ENCODE results near the gene TMC2. TPM values are rescaled to one million over a fixed set of nuclear protein-coding genes. Genes with fewer than 3 reads are reported as not detected.

TMC2 gene
- polyA plus RNA-seq, 1 experiment, result not detected

DNA sequence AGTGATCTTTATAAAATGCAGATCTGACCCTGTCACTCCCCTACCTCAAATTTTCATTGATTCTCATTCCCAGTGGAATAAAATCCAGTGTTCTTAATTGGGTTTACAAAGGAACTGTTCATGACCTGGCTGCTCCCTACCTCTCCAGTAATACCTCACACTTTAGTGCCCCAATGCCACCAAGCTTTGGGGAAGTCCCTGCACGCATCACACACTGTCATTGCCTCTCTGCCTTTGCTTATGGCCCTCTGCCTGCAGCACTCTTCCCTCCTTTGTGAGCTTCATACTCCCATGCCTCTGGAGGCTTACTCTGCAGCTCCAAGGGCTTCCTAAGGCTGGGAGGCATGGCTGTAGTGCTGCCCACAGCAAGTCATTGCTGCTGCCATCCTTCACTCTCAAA is 57.4 kb downstream of the TMC2 start:
- CTCF ChIA-PET, result interaction anchor here (0.6 kb wide), 1 partner anchor 72 kb away, joined by 3 read pairs; no protein-coding TSS in a partner anchor
- POLR2A ChIA-PET, result no interaction called here
- Histone ChIP-seq H3K27me3 (ENCODE audit: control insufficient read depth, insufficient read depth, low read length) (peaks cover 9% of the 10 kb centered on the region), H3K9me3 (ENCODE audit: control insufficient read depth, insufficient read depth, low read length) (no peaks in the 10 kb centered on the region), H3K4me3 (ENCODE audit: low read depth, low read length) (no peak overlapping the region), H3K27ac (ENCODE audit: low read depth, low read length) (no peak overlapping the region)
- TF ChIP-seq, protein P1, sequence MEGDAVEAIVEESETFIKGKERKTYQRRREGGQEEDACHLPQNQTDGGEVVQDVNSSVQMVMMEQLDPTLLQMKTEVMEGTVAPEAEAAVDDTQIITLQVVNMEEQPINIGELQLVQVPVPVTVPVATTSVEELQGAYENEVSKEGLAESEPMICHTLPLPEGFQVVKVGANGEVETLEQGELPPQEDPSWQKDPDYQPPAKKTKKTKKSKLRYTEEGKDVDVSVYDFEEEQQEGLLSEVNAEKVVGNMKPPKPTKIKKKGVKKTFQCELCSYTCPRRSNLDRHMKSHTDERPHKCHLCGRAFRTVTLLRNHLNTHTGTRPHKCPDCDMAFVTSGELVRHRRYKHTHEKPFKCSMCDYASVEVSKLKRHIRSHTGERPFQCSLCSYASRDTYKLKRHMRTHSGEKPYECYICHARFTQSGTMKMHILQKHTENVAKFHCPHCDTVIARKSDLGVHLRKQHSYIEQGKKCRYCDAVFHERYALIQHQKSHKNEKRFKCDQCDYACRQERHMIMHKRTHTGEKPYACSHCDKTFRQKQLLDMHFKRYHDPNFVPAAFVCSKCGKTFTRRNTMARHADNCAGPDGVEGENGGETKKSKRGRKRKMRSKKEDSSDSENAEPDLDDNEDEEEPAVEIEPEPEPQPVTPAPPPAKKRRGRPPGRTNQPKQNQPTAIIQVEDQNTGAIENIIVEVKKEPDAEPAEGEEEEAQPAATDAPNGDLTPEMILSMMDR (IDR thresholded peaks at IDR 0.05; ENCODE audit: low read depth, low read length), result no peak
- no peak for DNase-seq (ENCODE audit: low read depth, low spot score)

DNA sequence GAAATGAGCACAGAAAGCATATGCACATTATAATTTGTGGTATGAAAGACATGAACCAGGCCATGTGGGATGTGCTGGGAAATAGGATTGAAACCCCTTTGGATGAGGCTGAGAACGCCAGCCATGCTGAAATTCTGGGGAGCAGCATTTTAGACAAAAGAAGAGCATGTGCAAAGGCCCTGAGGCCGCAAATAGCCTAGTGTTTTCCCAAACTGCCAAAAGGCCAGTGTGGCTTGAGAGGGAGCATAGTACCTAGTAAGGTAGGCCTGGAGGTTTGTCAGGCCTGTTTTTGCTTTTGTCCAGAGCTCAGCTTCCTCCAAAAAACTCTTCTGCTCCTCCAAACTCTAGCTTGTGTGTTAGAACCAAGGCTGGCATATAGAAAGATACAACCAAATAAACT is 58.7 kb downstream of the TMC2 start:
- Histone ChIP-seq H3K9me3 (ENCODE audit: control insufficient read depth, insufficient read depth, low read length) (no peaks in the 10 kb centered on the region), H3K4me3 (ENCODE audit: low read depth, low read length) (no peak overlapping the region), H3K27ac (ENCODE audit: low read depth, low read length) (no peak overlapping the region), H3K27me3 (ENCODE audit: control insufficient read depth, insufficient read depth, low read length) (peaks cover 9% of the 10 kb centered on the region)
- TF ChIP-seq, protein P1 (IDR thresholded peaks at IDR 0.05; ENCODE audit: low read depth, low read length), result no peak
- DNase-seq (ENCODE audit: low read depth, low spot score), result no peak
- ChIA-PET POLR2A (no interaction called here), CTCF (interaction anchor here (1.0 kb wide), 1 partner anchor 142 kb away, joined by 3 read pairs; no protein-coding TSS in a partner anchor)

DNA sequence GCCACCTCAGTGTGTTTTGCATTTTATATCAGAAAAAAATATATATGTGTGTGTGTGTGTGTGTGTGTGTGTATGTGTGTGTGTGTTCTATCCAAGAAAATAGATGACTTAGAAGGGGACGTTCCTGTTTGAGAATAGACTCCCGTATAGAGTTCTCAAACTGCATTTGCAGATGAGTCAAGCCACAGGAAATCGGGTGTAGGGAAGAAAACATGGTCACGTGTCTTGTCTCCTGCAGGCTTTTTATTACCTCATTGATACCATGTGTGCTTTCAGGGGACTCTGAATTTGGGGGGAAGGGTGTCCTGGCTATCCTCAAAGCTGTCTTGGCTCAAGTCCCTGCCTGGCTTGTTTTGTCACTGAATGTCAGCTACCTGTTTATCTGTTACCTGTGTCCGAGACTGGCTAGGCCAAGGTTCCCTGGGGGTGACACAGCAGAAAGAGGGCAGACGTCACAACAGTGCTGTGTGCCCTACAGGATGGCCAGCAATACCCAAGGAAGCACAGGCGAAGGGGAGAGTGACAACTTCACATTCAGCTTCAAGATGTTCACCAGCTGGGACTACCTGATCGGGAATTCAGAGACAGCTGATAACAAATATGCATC is 60.4 kb downstream of the TMC2 start:
- no peak overlapping the region for H3K27ac ChIP-seq (ENCODE audit: low read depth, low read length)
- CTCF ChIA-PET, result no interaction called here
- peaks cover 9% of the 10 kb centered on the region for H3K27me3 ChIP-seq (ENCODE audit: control insufficient read depth, insufficient read depth, low read length)
- POLR2A ChIA-PET, result no interaction called here
- no peak overlapping the region for H3K4me3 ChIP-seq (ENCODE audit: low read depth, low read length)
- TF ChIP-seq, protein P1 (IDR thresholded peaks at IDR 0.05; ENCODE audit: low read depth, low read length), result no peak
- no peaks in the 10 kb centered on the region for H3K9me3 ChIP-seq (ENCODE audit: control insufficient read depth, insufficient read depth, low read length)
- no peak for DNase-seq (ENCODE audit: low read depth, low spot score)

DNA sequence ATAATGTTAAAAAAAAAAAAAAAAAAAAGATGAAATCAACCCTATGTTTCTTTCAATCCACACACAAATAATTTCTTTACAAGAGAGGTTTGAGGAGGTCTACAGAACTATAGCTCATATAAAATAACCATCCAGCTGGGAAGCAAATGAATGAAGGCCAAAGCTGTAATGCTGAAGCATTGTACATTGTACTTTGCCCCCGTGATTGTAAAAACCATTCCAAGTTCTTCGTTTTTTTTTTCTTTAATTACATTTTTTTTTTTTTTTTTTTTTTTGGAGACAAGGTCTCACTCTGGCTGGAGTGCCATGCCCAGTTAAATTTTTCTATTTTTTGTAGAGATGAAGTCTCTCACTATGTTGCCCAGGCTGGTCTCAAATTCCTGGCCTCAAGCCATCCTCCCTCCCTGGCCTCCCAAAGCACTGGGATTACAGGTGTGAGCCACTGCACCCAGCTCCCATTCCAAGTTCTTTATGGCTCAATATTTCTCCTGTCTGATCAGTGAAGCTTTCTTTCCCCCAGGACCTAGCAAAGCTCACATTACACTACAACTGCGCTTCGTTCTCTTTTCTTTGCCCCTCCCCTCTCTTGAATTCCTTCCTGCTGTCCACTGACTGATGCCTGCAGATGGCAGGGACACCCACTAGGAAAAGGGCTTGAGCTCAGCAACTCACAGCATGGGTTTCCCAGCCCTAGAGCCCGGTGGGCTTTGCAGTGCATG is 63.1 kb downstream of the TMC2 start:
- ChIA-PET POLR2A (interaction anchor here (0.7 kb wide), 1 partner anchor 11 kb away, joined by 6 read pairs; no protein-coding TSS in a partner anchor), CTCF (interaction anchor here (1.4 kb wide), 1 partner anchor 78 kb away, joined by 4 read pairs; no protein-coding TSS in a partner anchor)
- Histone ChIP-seq H3K4me3 (ENCODE audit: low read depth, low read length) (no peak overlapping the region), H3K27ac (ENCODE audit: low read depth, low read length) (no peak overlapping the region), H3K27me3 (ENCODE audit: control insufficient read depth, insufficient read depth, low read length) (peaks cover 2% of the 10 kb centered on the region), H3K9me3 (ENCODE audit: control insufficient read depth, insufficient read depth, low read length) (no peaks in the 10 kb centered on the region)
- TF ChIP-seq, protein P1 (IDR thresholded peaks at IDR 0.05; ENCODE audit: low read depth, low read length), result no peak
- no peak for DNase-seq (ENCODE audit: low read depth, low spot score)
